SK-N-DZ (cell line): ENCODE results near the gene RBBP5. TPM values are rescaled to one million over a fixed set of nuclear protein-coding genes. Genes with fewer than 3 reads are reported as not detected.
"Not testable (repeated sequence)": the region's sequence is repeated elsewhere in the genome, so short reads cannot be mapped to it uniquely, and the experiment has no call there.

Experiments
- DNase-seq: peaks from one replicate; pipeline ENCODE4 v3.0.0-alpha.2; 2015; ENCODE audit warnings: low spot score
- polyA plus RNA-seq, 2 experiments: library from polyadenylated mRNA; depleted of rRNA; stranded (reverse); fragments of >200 nt; gene quantifications; 2 replicates each; pipeline ENCODE4 v1.2.3, GENCODE V29; 2014

The RBBP5 gene
- 13.3 and 17.0 TPM in 2 replicates for polyA plus RNA-seq (2014; cell fraction: cytosol; rRNA removed)
- polyA plus RNA-seq (2014; cell fraction: nucleus; rRNA removed): 3.8 and 4.5 TPM in 2 replicates

- DNase-seq: peak; percentile 97
Measured at GRCh38 chr1:205121660-205122488, at the start of gene RBBP5. TSS of gene RBBP5 (minus strand) at chr1:205121978. CDS start at chr1:205121873, 105 bp downstream.

- no peak for DNase-seq
Measured at GRCh38 chr1:205171369-205171768, 49.6 kb upstream of the RBBP5 start.

DNA sequence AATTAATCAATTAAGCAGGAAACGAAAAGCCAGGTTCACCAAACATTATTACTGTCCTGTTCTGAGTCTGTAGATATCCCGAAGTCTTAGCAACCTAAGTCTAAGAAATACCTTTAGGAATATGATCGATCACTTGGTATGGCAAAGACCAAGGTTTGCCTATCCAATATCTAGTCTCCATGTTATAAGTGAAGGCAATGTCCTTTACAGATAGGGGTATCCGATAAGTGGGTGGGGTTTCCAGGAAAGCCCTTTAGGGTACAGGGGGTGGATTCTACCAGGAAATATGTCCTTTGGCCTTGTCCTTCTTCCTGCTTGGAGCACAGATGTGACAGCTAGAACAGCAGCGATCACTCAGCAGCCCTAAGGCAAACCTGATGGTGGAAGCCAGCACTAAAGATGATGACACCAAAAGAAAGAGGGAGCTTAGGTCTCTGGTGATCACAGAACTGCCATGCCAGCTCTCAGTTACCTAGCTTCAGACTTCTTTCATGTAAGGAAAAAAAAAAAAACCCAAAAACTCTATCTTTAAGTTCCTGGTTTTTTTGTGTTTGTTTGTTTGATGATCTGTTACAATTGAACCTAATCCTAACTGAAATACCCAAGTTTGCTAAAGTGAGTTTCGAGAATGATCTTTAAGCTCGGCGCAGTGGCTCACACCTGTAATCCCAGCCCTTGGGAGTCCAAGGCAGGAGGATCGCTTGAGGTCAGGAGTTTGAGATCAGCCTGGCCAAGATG is 48.9 kb upstream of the RBBP5 start:
- DNase-seq: no peak

DNA sequence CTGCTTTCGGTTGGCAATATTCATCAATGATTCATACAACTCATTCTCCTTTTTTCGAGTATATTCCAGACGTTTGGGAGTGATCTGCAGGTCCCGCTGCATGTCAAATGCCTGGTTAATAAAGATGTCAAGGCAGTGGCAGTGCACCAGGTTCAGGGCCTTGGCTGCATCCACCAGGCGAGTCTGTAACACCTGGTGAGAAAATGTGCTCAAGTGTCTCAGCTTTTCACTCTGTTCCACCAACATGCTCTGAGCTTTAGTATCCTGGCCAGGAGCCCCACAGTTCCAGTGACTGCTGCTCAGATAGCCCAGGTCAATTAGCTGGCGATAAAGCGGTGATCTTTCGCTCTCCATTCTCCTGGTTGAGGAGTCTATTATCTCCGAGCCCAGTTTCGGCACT is 47.5 kb upstream of the RBBP5 start:
- no peak for DNase-seq

DNA sequence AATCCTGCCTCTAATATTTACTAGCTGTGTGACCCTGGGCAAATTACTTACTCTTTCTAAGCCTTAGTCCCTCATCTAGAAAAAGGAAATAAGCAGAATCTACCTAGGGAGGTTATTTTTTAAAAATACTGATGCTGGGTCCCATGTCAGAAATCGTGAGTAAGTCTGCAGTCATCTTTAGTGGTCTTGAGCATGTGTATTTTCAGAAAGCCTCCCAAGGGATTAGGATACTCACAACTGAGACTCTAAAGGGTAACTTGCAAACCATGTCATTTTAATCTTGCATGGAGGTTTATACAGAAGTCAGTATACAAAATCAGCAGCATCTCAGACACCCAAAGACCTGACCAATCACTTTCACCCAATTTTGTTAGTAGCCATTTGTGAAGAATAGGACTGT is 46.5 kb upstream of the RBBP5 start:
- DNase-seq: no peak

DNA sequence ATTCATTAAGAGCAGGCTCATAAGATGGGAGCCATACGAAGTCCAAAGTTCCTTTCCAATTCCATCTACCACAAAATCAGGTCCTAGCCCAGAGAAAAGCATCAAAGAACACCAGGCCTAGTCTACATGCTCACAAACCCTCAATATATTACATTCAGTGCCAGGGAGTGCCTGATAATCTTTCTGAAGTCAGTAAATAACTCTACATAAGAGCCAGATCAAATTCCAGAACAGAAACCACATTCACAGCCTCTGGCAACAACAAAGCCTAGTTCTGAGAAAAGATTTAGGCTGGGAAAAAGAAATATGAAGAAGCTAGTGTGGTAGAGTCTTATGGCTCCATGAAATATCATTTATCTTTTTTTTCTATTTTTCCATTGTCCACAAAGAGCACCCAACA is 40.5 kb upstream of the RBBP5 start:
- DNase-seq: no peak

DNA sequence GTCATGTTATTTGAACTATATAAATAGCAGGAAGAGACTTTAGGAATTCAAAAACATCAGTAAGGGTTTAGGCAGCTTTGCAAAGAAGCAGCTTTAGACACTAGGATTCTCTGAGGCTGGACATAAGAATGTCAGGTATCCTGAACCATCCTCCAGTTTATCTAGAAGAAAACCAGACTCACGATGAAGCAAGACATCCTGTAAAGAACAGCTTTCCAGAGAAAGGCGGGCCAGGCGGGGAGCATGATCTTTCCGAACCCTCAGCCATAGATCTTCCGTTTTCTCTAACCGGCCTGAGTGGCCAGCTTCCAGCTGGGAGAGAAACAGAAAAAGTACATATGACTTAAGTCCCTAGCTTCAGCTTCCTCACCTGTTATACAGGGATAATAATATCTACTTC is 39.3 kb upstream of the RBBP5 start:
- DNase-seq: no peak

DNA sequence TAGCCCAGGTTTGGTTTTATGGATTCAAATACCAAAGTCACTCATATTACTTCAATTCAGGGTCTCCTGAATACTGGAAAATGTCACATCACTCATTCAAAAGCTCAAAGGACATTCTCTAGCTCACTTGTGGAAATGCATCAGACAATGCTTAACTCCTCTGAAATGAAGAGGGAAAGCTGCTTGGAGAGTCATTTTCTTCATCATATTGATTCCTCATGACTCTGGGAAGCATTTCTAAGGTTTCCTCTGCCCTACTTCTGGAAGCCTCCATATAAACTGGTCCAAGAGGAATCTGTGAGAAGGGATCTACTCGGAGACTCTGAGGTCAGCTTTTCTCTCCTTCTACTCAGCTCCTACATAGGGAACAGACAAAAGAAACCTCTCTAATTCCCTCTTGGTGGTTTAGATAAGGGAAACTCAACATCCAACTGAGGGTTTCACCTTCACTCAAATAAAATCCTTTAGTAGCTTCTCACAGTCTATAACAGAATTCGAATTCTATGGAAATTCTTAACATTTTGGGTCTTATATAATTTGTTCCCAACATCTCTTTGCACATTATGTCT is 36.4 kb upstream of the RBBP5 start:
- no peak for DNase-seq

GRCh38 chr1:205155665-205156377 is 34.0 kb upstream of the RBBP5 start:
- DNase-seq: not testable (repeated sequence)

DNA sequence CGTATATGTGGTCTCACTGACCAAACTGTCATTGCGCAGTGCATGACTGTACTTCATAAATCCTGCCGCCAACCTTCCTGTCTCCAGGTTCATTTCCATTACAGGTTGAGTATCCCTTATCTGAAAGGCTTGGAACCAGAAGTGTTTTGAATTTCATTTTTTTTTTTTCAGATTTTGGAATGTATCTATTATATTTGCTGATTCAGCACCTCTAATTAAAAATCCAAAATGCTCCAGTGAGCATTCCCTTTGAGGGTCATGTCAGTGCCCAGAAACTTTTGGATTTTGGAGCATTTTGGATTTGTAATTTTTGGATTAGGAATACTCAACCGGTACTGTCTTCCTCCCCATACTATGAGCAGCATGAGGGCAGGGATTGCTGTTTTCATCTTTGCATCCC is 30.7 kb upstream of the RBBP5 start:
- no peak for DNase-seq

GRCh38 chr1:205150651-205151428 is 29.1 kb upstream of the RBBP5 start:
- no peak for DNase-seq

- no peak for DNase-seq
Measured at GRCh38 chr1:205147191-205147835, 25.5 kb upstream of the RBBP5 start.

DNA sequence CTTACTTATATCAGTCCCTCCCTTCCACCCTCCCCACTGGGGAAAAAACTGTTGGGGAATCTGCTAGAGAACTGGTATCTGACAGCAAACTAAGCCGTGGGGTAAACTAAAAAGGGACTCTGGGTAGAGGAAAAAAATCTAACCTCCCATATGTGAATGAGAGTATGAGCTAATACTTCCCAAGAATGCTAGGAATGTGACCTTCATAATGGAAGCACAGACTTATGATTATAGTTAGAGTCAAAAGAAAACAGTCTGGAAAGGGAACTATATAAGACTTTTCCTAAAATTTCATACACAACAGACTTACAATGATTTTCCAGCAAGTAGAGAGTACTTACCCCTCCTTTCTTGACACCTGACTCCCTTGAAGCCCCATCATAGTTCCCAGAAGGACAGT is 23.0 kb upstream of the RBBP5 start:
- DNase-seq: no peak

GRCh38 chr1:205144046-205144720 is 22.4 kb upstream of the RBBP5 start:
- no peak for DNase-seq

GRCh38 chr1:205142102-205142469 is 20.3 kb upstream of the RBBP5 start:
- DNase-seq: no peak

DNA sequence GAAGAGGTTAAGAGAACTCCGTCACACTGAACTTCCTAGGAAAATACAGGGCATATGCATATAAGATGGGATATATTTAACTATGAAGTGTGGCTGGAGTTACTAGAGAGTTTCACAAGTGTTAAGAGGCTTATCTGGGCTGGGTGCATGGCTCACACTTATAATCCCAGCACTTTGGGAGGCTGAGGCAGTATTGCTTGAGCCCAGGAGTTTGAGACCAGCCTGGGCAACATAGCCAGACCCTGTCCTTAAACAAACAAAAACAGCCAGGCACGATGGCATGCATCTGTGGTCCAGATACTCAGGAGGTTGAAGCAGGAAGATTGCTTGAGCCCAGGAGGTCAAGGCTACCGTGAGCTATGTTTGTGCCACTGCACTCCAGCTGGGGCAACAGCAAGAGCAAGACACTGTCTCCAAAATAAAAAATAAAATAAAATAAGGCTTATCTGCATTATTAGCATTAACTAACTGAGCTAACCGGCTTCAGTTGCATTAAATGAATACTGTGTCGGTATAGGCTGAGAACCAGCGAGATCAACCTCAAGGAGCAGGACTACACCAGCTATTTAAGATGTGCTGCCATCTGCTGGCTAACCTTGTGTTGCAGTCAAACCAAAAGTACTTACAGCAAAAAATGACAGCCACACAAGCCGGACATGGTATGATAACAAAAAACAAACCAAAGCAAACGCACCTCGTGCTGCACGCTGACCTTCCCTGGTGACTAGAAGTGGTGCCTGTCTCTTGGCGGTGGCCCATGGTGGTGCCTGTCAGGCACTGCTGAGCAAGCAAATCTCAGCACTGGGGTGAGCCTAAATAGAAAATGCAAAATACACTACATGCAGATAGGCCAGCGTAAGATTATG is 19.7 kb upstream of the RBBP5 start:
- peak; percentile 72 for DNase-seq

- DNase-seq: no peak
Measured at GRCh38 chr1:205140113-205140512, 18.3 kb upstream of the RBBP5 start.

- no peak for DNase-seq
Measured at GRCh38 chr1:205137901-205138300, 16.1 kb upstream of the RBBP5 start.

- DNase-seq: no peak
Measured at GRCh38 chr1:205133287-205133686, 11.5 kb upstream of the RBBP5 start.
